RKO (cell line): Measurements from ENCODE around the gene FN1.

Experiments
- DNase-seq: peaks from one replicate; pipeline ENCODE4 v3.0.0-alpha.2; 2016; ENCODE audit warnings: low spot score

FN1 gene

GRCh38 chr2:215441560-215442400, 5.9 kb upstream of the FN1 start:
- no peak for DNase-seq

- DNase-seq, result no peak
Observed at GRCh38 chr2:215439980-215440512, 4.2 kb upstream of the FN1 start.

- DNase-seq, result no peak
Observed at GRCh38 chr2:215439404-215439803, 3.5 kb upstream of the FN1 start.

GRCh38 chr2:215437614-215438013, 1.7 kb upstream of the FN1 start:
- no peak for DNase-seq

- no peak for DNase-seq
Observed at GRCh38 chr2:215436705-215437565, 1.1 kb upstream of the FN1 start.

- no peak for DNase-seq
Observed at GRCh38 chr2:215435280-215435869, 493 bp downstream of the FN1 start.

GRCh38 chr2:215434447-215435279, 1.2 kb downstream of the FN1 start:
- DNase-seq, result no peak

GRCh38 chr2:215432759-215433594, 2.9 kb downstream of the FN1 start:
- no peak for DNase-seq

- no peak for DNase-seq
Observed at GRCh38 chr2:215431778-215432758, 3.8 kb downstream of the FN1 start.

GRCh38 chr2:215431290-215431689, 4.6 kb downstream of the FN1 start:
- no peak for DNase-seq

GRCh38 chr2:215430528-215431187, 5.2 kb downstream of the FN1 start:
- no peak for DNase-seq

GRCh38 chr2:215429424-215429823, 6.4 kb downstream of the FN1 start:
- DNase-seq, result no peak

GRCh38 chr2:215428060-215428910, 7.6 kb downstream of the FN1 start:
- no peak for DNase-seq

- no peak for DNase-seq
Observed at GRCh38 chr2:215427585-215427984, 8.3 kb downstream of the FN1 start.

- DNase-seq, result no peak
Observed at GRCh38 chr2:215425021-215425782, 10.7 kb downstream of the FN1 start.

- DNase-seq, result no peak
Observed at GRCh38 chr2:215423928-215424540, 11.8 kb downstream of the FN1 start.

GRCh38 chr2:215423234-215423633, 12.6 kb downstream of the FN1 start:
- DNase-seq, result no peak
